ENCODE results near the gene CDC42EP4.

DNA sequence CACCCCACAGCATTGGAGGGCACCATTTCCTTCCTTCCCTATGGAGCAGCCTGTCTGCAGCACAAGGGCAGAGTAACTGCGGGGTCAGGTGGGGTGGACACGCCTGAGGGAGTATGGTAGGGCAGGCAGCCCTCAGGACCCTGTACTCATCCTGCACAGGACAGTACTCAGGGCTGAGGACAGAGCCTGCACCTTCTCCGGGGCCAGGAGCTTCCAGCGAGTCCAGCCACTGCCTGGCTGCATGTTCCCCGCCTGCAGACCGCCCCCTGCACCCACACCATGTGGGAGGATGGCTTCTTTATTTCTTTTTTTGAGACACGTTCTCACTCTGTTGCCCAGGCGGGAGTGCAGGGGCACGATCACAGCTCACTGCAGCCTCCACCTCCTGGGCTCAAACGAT, 47.6 kb upstream of the CDC42EP4 start:
- no peak for TF ChIP-seq POLR2A (IDR thresholded peaks at IDR 0.05)
- TF ChIP-seq, protein P1, sequence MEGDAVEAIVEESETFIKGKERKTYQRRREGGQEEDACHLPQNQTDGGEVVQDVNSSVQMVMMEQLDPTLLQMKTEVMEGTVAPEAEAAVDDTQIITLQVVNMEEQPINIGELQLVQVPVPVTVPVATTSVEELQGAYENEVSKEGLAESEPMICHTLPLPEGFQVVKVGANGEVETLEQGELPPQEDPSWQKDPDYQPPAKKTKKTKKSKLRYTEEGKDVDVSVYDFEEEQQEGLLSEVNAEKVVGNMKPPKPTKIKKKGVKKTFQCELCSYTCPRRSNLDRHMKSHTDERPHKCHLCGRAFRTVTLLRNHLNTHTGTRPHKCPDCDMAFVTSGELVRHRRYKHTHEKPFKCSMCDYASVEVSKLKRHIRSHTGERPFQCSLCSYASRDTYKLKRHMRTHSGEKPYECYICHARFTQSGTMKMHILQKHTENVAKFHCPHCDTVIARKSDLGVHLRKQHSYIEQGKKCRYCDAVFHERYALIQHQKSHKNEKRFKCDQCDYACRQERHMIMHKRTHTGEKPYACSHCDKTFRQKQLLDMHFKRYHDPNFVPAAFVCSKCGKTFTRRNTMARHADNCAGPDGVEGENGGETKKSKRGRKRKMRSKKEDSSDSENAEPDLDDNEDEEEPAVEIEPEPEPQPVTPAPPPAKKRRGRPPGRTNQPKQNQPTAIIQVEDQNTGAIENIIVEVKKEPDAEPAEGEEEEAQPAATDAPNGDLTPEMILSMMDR (IDR thresholded peaks at IDR 0.05), result no peak
